HepG2 (cell line): Measurements from ENCODE around the gene ZNF777. TPM values are rescaled to one million over a fixed set of nuclear protein-coding genes. Genes with fewer than 3 reads are reported as not detected.

Experiments used
- DDIT3 ChIP-seq: sonication (generic); formaldehyde crosslinking; IDR thresholded peaks from 2 replicates; pipeline ENCODE4 v1.4.0; 2020; ENCODE audit warnings: mild to moderate bottlenecking, missing genetic modification reagents
- HOXD1 ChIP-seq: sonication (generic); formaldehyde crosslinking; IDR thresholded peaks from 2 replicates; pipeline ENCODE4 v1.5.0; 2020; ENCODE audit warnings: missing genetic modification reagents
- ISX ChIP-seq: sonication (generic); formaldehyde crosslinking; conservative IDR thresholded peaks from 2 replicates; pipeline ENCODE4 v1.5.0; 2020; ENCODE audit warnings: missing genetic modification reagents
- MAX ChIP-seq: IDR thresholded peaks from 2 replicates; pipeline ENCODE4 v1.6.1; 2012; ENCODE audit warnings: inconsistent platforms
- MEIS1 ChIP-seq: sonication (generic); formaldehyde crosslinking; IDR thresholded peaks from 2 replicates; pipeline ENCODE4 v1.9.0; 2021; ENCODE audit warnings: mild to moderate bottlenecking, missing genetic modification reagents, moderate library complexity, borderline replicate concordance
- MTF2 ChIP-seq: sonication (generic); formaldehyde crosslinking; IDR thresholded peaks from 2 replicates; pipeline ENCODE4 v1.5.0; 2020; ENCODE audit warnings: missing genetic modification reagents, borderline replicate concordance
- SNAI1 ChIP-seq: sonication (generic); formaldehyde crosslinking; IDR thresholded peaks from 2 replicates; pipeline ENCODE4 v1.5.0; 2020; ENCODE audit warnings: mild to moderate bottlenecking, missing genetic modification reagents, borderline replicate concordance
- SRSF1 ChIP-seq: fragments of 200-400 bp; formaldehyde crosslinking; optimal IDR thresholded peaks from 2 replicates; pipeline ENCODE3; 2017; ENCODE audit warnings: mild to moderate bottlenecking, low read depth, low read length, moderate library complexity
- ZC3H4 ChIP-seq: sonication (generic); formaldehyde crosslinking; IDR thresholded peaks from 2 replicates; pipeline ENCODE4 v1.4.0; 2020; ENCODE audit warnings: missing genetic modification reagents, borderline replicate concordance
- ZMYM3 ChIP-seq: sonication (generic); formaldehyde crosslinking; IDR thresholded peaks from 2 replicates; pipeline ENCODE4 v1.5.1; 2020; ENCODE audit warnings: mild to moderate bottlenecking, missing genetic modification reagents
- ZNF160 ChIP-seq: sonication (generic); formaldehyde crosslinking; IDR thresholded peaks from 2 replicates; pipeline ENCODE4 v1.8.0; 2022; ENCODE audit warnings: mild to moderate bottlenecking, inconsistent platforms, missing genetic modification reagents
- ZNF407 ChIP-seq: sonication (generic); formaldehyde crosslinking; IDR thresholded peaks from one replicate; pipeline ENCODE4 v1.5.1; 2020; ENCODE audit warnings: mild to moderate bottlenecking, missing genetic modification reagents; ENCODE audit errors: not compliant biosample characterization
- ZNF446 ChIP-seq: sonication (generic); formaldehyde crosslinking; IDR thresholded peaks from 2 replicates; pipeline ENCODE4 v1.5.0; 2020; ENCODE audit warnings: mild to moderate bottlenecking, missing genetic modification reagents
- ZNF484 ChIP-seq: sonication (generic); formaldehyde crosslinking; IDR thresholded peaks from 2 replicates; pipeline ENCODE4 v1.5.1; 2020; ENCODE audit warnings: mild to moderate bottlenecking, low read depth, missing genetic modification reagents, borderline replicate concordance
- polyA plus RNA-seq, 8 experiments: library from polyadenylated mRNA; depleted of rRNA in 3 of 8; stranded (reverse) in 7 of 8; unstranded in 1 of 8; fragments of >200 nt; fragmentation: Illumina TruSeq in 4 of 8; extraction: Trizol in 4 of 8; gene quantifications; 2 replicates each; pipeline versions ENCODE4 v1.2.1 to v1.2.3, GENCODE V29; 2011 to 2016; ENCODE audit warnings: low read depth in 4 of 8, missing spikeins in 1 of 8, mixed read lengths in 1 of 8; ENCODE audit not compliant: insufficient read depth in 1 of 8
- total RNA-seq, 5 experiments: library from RNA; depleted of rRNA; stranded (reverse); fragments of >200 nt; fragmentation: Illumina TruSeq; extraction: Trizol; gene quantifications; 2 replicates each; pipeline ENCODE4 v1.2.3, GENCODE V29; 2016; ENCODE audit warnings: low read depth in 1 of 5
- TF ChIP-seq, protein P1 (sequence below): IDR thresholded peaks from 2 replicates; pipeline ENCODE4 v1.6.1; 2016; ENCODE audit warnings: low read depth, borderline replicate concordance
- TF ChIP-seq, protein P2 (sequence below): sonication (generic); formaldehyde crosslinking; IDR thresholded peaks from 2 replicates; pipeline ENCODE4 v1.4.0; 2020; ENCODE audit warnings: missing genetic modification reagents, borderline replicate concordance

Gene ZNF777
- total and polyA plus RNA-seq, 2 of the 13 experiments (the other 11 are each of a cell fraction or from before 2014, with no cell fraction given), result 3.8 to 6.0 TPM

DNA sequence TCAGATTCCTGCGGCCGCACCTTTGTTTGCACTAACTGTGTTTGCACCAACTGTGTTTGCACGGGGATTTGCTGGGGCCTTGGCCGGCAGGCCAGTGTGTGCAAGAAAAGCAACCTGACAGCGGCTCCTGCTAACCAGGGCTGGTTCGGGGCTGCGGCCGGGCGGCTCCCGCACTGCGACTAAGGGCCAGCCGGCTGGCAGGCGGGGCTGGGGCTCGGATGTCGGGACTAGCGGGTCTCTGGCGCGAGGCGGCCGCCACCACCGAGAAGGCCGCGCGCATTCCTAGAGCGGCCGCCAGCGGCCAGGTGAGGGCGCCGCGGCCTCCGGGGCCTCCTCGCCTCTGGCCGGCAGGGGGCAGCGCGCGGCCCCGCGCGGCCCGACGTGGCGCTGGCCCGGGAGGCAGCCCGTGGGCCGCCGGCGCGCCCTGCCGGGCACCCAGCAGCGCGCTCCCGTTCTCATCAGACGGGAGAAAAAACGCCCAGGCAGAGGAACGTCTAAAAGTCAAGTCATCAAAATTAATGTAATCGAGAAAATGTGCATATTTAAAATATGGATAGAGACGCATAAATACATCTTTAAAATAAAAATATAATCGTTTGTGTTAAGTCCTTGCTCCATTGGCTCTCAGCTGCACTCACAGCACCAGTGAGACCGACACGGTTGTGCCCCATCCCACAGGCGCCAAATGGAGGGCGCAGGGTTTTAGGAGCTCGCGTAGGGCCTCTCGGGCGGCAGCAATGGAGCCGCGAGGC, 38.5 kb downstream of the ZNF777 start (continued):
- TF ChIP-seq SRSF1, result no peak
- no peak for TF ChIP-seq DDIT3 (CRISPR knock-in tag)
- TF ChIP-seq ZC3H4 (CRISPR knock-in tag), result no peak
- TF ChIP-seq MEIS1 (CRISPR knock-in tag), result no peak
- TF ChIP-seq MAX, result no peak
- TF ChIP-seq, protein P1, sequence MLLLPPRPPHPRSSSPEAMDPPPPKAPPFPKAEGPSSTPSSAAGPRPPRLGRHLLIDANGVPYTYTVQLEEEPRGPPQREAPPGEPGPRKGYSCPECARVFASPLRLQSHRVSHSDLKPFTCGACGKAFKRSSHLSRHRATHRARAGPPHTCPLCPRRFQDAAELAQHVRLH, result no peak
- TF ChIP-seq HOXD1 (CRISPR knock-in tag), result no peak
- no peak for TF ChIP-seq MTF2 (CRISPR knock-in tag)
- TF ChIP-seq ZNF160 (CRISPR knock-in tag), result no peak
- no peak for TF ChIP-seq ISX (CRISPR knock-in tag)
- TF ChIP-seq SNAI1, result no peak
- TF ChIP-seq, protein P2, sequence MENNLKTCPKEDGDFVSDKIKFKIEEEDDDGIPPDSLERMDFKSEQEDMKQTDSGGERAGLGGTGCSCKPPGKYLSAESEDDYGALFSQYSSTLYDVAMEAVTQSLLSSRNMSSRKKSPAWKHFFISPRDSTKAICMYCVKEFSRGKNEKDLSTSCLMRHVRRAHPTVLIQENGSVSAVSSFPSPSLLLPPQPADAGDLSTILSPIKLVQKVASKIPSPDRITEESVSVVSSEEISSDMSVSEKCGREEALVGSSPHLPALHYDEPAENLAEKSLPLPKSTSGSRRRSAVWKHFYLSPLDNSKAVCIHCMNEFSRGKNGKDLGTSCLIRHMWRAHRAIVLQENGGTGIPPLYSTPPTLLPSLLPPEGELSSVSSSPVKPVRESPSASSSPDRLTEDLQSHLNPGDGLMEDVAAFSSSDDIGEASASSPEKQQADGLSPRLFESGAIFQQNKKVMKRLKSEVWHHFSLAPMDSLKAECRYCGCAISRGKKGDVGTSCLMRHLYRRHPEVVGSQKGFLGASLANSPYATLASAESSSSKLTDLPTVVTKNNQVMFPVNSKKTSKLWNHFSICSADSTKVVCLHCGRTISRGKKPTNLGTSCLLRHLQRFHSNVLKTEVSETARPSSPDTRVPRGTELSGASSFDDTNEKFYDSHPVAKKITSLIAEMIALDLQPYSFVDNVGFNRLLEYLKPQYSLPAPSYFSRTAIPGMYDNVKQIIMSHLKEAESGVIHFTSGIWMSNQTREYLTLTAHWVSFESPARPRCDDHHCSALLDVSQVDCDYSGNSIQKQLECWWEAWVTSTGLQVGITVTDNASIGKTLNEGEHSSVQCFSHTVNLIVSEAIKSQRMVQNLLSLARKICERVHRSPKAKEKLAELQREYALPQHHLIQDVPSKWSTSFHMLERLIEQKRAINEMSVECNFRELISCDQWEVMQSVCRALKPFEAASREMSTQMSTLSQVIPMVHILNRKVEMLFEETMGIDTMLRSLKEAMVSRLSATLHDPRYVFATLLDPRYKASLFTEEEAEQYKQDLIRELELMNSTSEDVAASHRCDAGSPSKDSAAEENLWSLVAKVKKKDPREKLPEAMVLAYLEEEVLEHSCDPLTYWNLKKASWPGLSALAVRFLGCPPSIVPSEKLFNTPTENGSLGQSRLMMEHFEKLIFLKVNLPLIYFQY (CRISPR knock-in tag), result peak; percentile 43; the same call in 1 of the 2 replicates
- TF ChIP-seq ZMYM3 (CRISPR knock-in tag), result no peak
- 0 out of 2 replicates have a peak, but pooled peaks have one; percentile 46 for TF ChIP-seq ZNF446 (CRISPR knock-in tag)
- no peak for TF ChIP-seq ZNF407 (CRISPR knock-in tag)
- TF ChIP-seq ZNF484 (CRISPR knock-in tag), result no peak
